Prostate gland (tissue), 2 donors: ENCODE results near the gene MALRD1. TPM values are rescaled to one million over a fixed set of nuclear protein-coding genes. Genes with fewer than 3 reads are reported as not detected.

Experiments
- DNase-seq: peaks from one replicate; pipeline ENCODE4 v3.0.0-alpha.2; 2019; ENCODE audit warnings: low spot score
- H3K27ac ChIP-seq, 2 donors: fragments of 200-600 bp; sonication (generic); 2 replicates each; pipeline ENCODE4 v1.5.1; 2017 to 2019
- H3K27me3 ChIP-seq: fragments of 200-600 bp; sonication (generic); replicated peaks from 2 replicates; pipeline ENCODE4 v1.5.1; 2019; ENCODE audit not compliant: insufficient read depth
- H3K36me3 ChIP-seq, 2 donors: fragments of 200-600 bp; sonication (generic); 1 replicate in 1 of 2; 2 replicates in 1 of 2; pipeline versions ENCODE4 v1.5.1 to v1.8.1; 2017 to 2019
- H3K4me1 ChIP-seq: fragments of 200-600 bp; sonication (generic); replicated peaks from 2 replicates; pipeline ENCODE4 v1.5.1; 2019
- H3K4me3 ChIP-seq, 2 donors: fragments of 200-600 bp; sonication (generic); 2 replicates each; pipeline ENCODE4 v1.5.1; 2017 to 2019
- H3K9me3 ChIP-seq: fragments of 200-600 bp; sonication (generic); 2 replicates; pipeline ENCODE4 v1.5.1; 2017
- POLR2A ChIP-seq: fragments of 450-650 bp; IDR thresholded peaks from one replicate; pipeline ENCODE4 v1.6.1; 2016; ENCODE audit warnings: antibody characterized with exemption, mild to moderate bottlenecking
- POLR2AphosphoS5 ChIP-seq: sonication (generic); formaldehyde crosslinking; IDR thresholded peaks from one replicate; pipeline ENCODE4 v1.6.1; 2017; ENCODE audit warnings: antibody characterized with exemption
- WGBS: methylation state at CpG from one replicate; pipeline ENCODE4 v1.1.5; 2018; 5-methylcytosine and 5-hydroxymethylcytosine counted together
- intact Hi-C: fragments of 100-400 bp; cut with DNase I; formaldehyde crosslinking; loops from one replicate; pipeline ENCODE4 v1.14.2; 2022
- total RNA-seq, 2 donors: library from RNA; depleted of rRNA; stranded (reverse); fragments of >200 nt; gene quantifications; one replicate each; pipeline ENCODE4 v1.1.0, GENCODE V29; 2016
- TF ChIP-seq, protein P1 (sequence below), 4 experiments: fragments of 200-600 bp in 2 of 4; fragments of 450-650 bp in 2 of 4; sonication (generic) in 2 of 4; IDR thresholded peaks; 1 replicate in 3 of 4; 2 replicates in 1 of 4; pipeline ENCODE4 v1.5.1; 2016 to 2019; ENCODE audit warnings: antibody characterized with exemption in 4 of 4, mild to moderate bottlenecking in 2 of 4, moderate library complexity in 2 of 4

Gene MALRD1
- total RNA-seq, 2 donors from 2014 or later, result 2.1 TPM; not detected in 1

- H3K9me3 ChIP-seq, result no peaks in the 10 kb centered on the region
- intact Hi-C loops, result no loop called here
- peaks cover 7% of the 10 kb centered on the region for H3K4me1 ChIP-seq
- H3K4me3 ChIP-seq, result no peak overlapping the region
- H3K27ac ChIP-seq, result no peak overlapping the region
- WGBS, result 92% methylated on average over 4 of the region's 4 CpGs
- no peaks in the 10 kb centered on the region for H3K36me3 ChIP-seq
- DNase-seq, result no peak
- H3K27me3 ChIP-seq, result no peaks in the 10 kb centered on the region
- TF ChIP-seq, protein P1, sequence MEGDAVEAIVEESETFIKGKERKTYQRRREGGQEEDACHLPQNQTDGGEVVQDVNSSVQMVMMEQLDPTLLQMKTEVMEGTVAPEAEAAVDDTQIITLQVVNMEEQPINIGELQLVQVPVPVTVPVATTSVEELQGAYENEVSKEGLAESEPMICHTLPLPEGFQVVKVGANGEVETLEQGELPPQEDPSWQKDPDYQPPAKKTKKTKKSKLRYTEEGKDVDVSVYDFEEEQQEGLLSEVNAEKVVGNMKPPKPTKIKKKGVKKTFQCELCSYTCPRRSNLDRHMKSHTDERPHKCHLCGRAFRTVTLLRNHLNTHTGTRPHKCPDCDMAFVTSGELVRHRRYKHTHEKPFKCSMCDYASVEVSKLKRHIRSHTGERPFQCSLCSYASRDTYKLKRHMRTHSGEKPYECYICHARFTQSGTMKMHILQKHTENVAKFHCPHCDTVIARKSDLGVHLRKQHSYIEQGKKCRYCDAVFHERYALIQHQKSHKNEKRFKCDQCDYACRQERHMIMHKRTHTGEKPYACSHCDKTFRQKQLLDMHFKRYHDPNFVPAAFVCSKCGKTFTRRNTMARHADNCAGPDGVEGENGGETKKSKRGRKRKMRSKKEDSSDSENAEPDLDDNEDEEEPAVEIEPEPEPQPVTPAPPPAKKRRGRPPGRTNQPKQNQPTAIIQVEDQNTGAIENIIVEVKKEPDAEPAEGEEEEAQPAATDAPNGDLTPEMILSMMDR (IDR thresholded peaks at IDR 0.05), result no peak
- no peak for TF ChIP-seq POLR2AphosphoS5
Measured at GRCh38 chr10:19497026-19497425, 448.4 kb downstream of the MALRD1 start.

DNA sequence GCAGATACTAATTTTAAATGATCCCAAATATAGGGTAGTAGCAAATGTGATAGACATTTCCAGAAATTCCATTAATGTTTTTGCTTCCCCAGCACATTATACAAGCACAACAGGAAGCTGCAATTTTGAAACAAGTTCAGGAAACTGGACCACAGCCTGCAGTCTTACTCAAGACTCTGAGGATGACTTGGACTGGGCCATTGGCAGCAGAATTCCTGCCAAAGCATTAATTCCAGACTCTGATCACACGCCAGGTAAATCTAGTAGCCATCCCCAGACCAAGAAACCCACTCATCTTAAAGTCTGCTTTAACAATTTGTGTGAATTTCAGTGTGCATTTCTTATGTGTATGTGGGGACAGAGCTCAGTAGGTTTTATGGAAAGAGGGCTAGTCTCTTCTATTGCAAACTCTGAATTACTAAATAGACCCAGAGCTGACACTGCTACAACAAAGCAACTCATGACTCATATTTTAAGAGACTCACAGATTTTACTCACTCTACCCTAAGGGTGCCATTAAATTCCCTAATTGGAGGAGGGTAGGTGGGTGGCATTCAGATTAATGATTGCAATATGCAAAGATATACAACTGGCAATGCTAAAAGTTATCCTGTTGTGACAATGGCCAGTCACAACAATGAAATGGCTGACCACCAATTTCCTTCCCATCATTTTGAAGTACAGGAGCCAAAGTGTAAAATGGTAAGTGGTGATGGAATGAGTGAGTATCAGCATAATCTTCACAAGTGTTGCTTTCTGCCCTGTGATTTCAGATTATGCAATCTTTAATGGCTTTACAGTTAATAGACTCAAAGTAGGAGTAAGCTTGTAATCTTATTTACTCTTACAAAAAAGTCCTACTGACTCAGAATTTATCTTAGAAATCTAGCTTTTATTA, 450.0 kb downstream of the MALRD1 start:
- peak; percentile 22 for DNase-seq
- intact Hi-C loops, result no loop called here
- Histone ChIP-seq H3K27ac (no peak overlapping the region), H3K4me1 (peaks cover 7% of the 10 kb centered on the region), H3K27me3 (no peaks in the 10 kb centered on the region), H3K36me3 (no peaks in the 10 kb centered on the region), H3K9me3 (no peaks in the 10 kb centered on the region), H3K4me3 (no peak overlapping the region)
- 50% methylated on average over 1 of the region's 1 CpG for WGBS
- TF ChIP-seq POLR2AphosphoS5 (no peak), POLR2A (no peak)
- TF ChIP-seq, protein P1 (IDR thresholded peaks at IDR 0.05), result no peak

DNA sequence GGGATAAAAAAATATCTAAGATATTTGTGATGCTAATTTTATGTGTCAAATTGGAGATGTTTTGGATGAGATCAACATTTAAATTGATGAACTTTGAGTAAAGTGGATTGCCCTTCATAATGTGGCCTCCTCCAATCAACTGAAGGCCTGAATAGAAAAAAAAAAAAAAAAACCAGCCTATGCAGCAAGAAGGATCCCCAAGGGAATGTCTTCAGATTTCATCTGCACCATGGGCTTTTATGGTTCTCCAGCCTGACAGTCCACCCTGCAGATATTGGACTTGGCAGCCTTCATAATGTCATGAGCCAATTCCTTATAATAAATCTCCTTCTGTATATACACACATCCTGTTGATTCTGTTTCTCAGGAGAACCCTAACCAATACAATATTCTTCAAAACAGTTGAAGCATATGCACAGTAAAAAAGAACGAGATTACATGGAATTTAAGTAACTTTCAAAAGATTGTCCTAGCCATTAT, 450.7 kb downstream of the MALRD1 start:
- no peak overlapping the region for H3K27ac ChIP-seq
- peaks cover 7% of the 10 kb centered on the region for H3K4me1 ChIP-seq
- H3K36me3 ChIP-seq, result no peaks in the 10 kb centered on the region
- no peaks in the 10 kb centered on the region for H3K27me3 ChIP-seq
- WGBS, result 18% methylated on average over 1 of the region's 1 CpG
- H3K4me3 ChIP-seq, result no peak overlapping the region
- H3K9me3 ChIP-seq, result no peaks in the 10 kb centered on the region
- peak; percentile 69 for DNase-seq
- intact Hi-C loops, result no loop called here
- TF ChIP-seq, protein P1 (IDR thresholded peaks at IDR 0.05), result no peak
- peak; percentile 67 for TF ChIP-seq POLR2AphosphoS5
- no peak for TF ChIP-seq POLR2A

GRCh38 chr10:19500959-19501358, 452.4 kb downstream of the MALRD1 start:
- H3K27me3 ChIP-seq, result no peaks in the 10 kb centered on the region
- 52% methylated on average over 1 of the region's 1 CpG for WGBS
- H3K4me3 ChIP-seq, result no peak overlapping the region
- TF ChIP-seq, protein P1 (IDR thresholded peaks at IDR 0.05), result no peak
- TF ChIP-seq POLR2AphosphoS5 (no peak), POLR2A (no peak)
- peaks cover 7% of the 10 kb centered on the region for H3K4me1 ChIP-seq
- H3K36me3 ChIP-seq, result no peaks in the 10 kb centered on the region
- intact Hi-C loops, result no loop called here
- DNase-seq, result no peak
- H3K27ac ChIP-seq, result no peak overlapping the region
- H3K9me3 ChIP-seq, result no peaks in the 10 kb centered on the region
